ENCODE data around the gene OSTC. TPM values are rescaled to one million over a fixed set of nuclear protein-coding genes. Genes with fewer than 3 reads are reported as not detected.

OSTC gene
- total RNA-seq, 2 experiments from 2014 or later: 21.8 to 25.5 TPM

DNA sequence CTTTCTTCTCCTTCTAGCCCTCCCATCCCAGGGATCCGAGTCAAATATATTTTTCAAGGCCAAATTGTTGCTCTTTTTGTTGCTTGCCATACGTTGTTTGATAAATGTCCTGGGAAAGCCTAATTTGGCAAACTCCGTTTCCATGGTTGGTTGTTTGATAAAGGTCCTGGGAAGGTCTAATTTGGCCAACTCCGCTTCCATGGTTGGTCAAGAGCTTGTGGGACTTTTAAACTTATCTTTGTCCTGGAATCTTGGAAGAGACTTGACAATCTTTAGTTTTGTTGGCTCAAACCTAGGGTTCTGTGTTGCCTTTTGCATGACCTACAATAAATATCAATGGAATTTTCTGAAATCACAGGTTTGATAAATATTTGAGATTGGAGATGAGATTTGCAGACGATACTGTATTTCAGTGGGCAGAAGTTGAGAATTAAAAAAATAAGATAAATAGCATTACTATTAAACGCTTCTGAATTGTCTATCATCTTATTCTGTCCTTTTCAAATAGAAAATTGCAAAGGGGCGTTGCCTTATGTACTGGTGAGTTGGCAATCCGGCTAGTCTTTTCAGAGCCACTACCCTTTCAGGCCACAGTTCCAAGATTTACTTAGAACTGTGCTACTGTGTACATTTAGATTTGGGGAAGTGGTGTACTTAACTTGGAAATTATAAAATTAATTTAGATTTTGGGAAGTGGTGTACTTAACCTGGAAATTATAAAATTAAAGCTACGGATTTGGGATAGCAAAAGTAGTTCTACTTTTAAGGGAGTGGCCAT is 804 bp downstream of the OSTC start:
- ATAC-seq (ENCODE audit: poor library complexity) (no peak), DNase-seq (peak in 2 of 14 experiments; percentile 22 to 27)
- no peaks in the 10 kb centered on the region for H3K9me3 Mint-ChIP-seq
- H3K27me3 Mint-ChIP-seq: no peaks in the 10 kb centered on the region
- POLR2A ChIA-PET: interaction anchor here (0.8 to 2.9 kb wide), 8 partner anchors 18 to 632 kb away, joined by 3 to 52 read pairs (median 4); partner anchors contain the start of genes LEF1 and RPL34
- peaks cover 30% of the 10 kb centered on the region for H3K36me3 Mint-ChIP-seq (ENCODE audit: low read depth)
- H3K4me3 Mint-ChIP-seq: peak overlapping the region; percentile 93
- Histone ChIP-seq H3K4me3 (ENCODE audit: low read length) (peak overlapping the region; percentile 85), H3K36me3 (ENCODE audit: insufficient read depth, low read length) (peaks cover 5% of the 10 kb centered on the region), H3K9me3 (ENCODE audit: control insufficient read depth in 1 of 2, insufficient read depth in 1 of 2, low read length in 2 of 2) (no peaks in the 10 kb centered on the region), H3K27ac (ENCODE audit: low read depth in 1 of 2, low read length in 2 of 2) (peak overlapping the region; percentile 84), H3K27me3 (ENCODE audit: control insufficient read depth in 1 of 2, insufficient read depth in 2 of 2, low read length in 2 of 2) (no peaks in the 10 kb centered on the region), H3K4me1 (ENCODE audit: insufficient read depth, low read length) (peaks cover 15% of the 10 kb centered on the region)
- TF ChIP-seq, protein P1, sequence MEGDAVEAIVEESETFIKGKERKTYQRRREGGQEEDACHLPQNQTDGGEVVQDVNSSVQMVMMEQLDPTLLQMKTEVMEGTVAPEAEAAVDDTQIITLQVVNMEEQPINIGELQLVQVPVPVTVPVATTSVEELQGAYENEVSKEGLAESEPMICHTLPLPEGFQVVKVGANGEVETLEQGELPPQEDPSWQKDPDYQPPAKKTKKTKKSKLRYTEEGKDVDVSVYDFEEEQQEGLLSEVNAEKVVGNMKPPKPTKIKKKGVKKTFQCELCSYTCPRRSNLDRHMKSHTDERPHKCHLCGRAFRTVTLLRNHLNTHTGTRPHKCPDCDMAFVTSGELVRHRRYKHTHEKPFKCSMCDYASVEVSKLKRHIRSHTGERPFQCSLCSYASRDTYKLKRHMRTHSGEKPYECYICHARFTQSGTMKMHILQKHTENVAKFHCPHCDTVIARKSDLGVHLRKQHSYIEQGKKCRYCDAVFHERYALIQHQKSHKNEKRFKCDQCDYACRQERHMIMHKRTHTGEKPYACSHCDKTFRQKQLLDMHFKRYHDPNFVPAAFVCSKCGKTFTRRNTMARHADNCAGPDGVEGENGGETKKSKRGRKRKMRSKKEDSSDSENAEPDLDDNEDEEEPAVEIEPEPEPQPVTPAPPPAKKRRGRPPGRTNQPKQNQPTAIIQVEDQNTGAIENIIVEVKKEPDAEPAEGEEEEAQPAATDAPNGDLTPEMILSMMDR (IDR thresholded peaks at IDR 0.05): no peak
- CTCF ChIA-PET: interaction anchor here (0.7 to 1.5 kb wide), 3 partner anchors 23 to 632 kb away, joined by 3 read pairs; no protein-coding TSS in a partner anchor
- peak overlapping the region; percentile 99 for H3K27ac Mint-ChIP-seq
- H3K4me1 Mint-ChIP-seq (ENCODE audit: low read depth): peaks cover 50% of the 10 kb centered on the region
- intact Hi-C loops (cut with DNase I, micrococcal nuclease): loop anchor here (2.0 to 10.0 kb wide), 4 partner anchors 30 to 1164 kb away; partner anchors contain the start of genes CYP2U1 (in 1 of the 2), GAR1 (in 1 of the 2), HADH (in 1 of the 2) and RPL34 (in 1 of the 2)

DNA sequence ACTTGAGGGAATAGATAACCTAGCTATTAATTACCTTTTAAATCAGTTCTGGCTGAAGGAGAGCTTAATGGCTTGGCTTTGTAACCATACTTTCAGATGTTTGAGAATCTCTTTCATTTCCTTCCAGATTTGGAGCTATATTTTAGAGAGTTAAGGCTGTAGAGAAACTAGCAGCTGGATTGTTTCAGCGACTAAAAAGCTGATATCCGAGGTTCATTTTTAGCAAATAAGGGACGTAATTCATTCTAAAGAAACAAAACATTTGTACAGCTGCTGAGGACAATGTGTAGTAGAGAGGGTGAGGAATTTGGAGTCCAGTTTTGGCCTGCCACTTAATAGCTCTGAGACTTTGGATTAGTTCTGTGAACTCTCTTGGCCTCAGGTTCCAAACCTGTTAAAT is 12.2 kb downstream of the OSTC start:
- ChIA-PET POLR2A (interaction anchor here (1.2 kb wide), 1 partner anchor 13 kb away, joined by 5 read pairs; the partner anchor contains the start of gene OSTC), CTCF (interaction anchor here (0.7 kb wide), 1 partner anchor 57 kb away, joined by 3 read pairs; no protein-coding TSS in a partner anchor)
- Histone ChIP-seq H3K4me1 (ENCODE audit: insufficient read depth, low read length) (no peaks in the 10 kb centered on the region), H3K27me3 (ENCODE audit: control insufficient read depth in 1 of 2, insufficient read depth in 2 of 2, low read length in 2 of 2) (no peaks in the 10 kb centered on the region), H3K36me3 (ENCODE audit: insufficient read depth, low read length) (peaks cover 65% of the 10 kb centered on the region), H3K4me3 (ENCODE audit: low read length) (no peak overlapping the region), H3K27ac (ENCODE audit: low read depth in 1 of 2, low read length in 2 of 2) (no peak overlapping the region), H3K9me3 (ENCODE audit: control insufficient read depth in 1 of 2, insufficient read depth in 1 of 2, low read length in 2 of 2) (no peaks in the 10 kb centered on the region)
- Mint-ChIP-seq H3K27ac (no peak overlapping the region), H3K27me3 (no peaks in the 10 kb centered on the region), H3K36me3 (ENCODE audit: low read depth) (peaks cover 88% of the 10 kb centered on the region), H3K9me3 (no peaks in the 10 kb centered on the region), H3K4me1 (ENCODE audit: low read depth) (peaks cover 7% of the 10 kb centered on the region), H3K4me3 (no peak overlapping the region)
- ATAC-seq (ENCODE audit: poor library complexity) (no peak), DNase-seq (no peak)
- intact Hi-C loops (cut with DNase I, micrococcal nuclease): no loop called here
- TF ChIP-seq, protein P1 (IDR thresholded peaks at IDR 0.05): no peak

DNA sequence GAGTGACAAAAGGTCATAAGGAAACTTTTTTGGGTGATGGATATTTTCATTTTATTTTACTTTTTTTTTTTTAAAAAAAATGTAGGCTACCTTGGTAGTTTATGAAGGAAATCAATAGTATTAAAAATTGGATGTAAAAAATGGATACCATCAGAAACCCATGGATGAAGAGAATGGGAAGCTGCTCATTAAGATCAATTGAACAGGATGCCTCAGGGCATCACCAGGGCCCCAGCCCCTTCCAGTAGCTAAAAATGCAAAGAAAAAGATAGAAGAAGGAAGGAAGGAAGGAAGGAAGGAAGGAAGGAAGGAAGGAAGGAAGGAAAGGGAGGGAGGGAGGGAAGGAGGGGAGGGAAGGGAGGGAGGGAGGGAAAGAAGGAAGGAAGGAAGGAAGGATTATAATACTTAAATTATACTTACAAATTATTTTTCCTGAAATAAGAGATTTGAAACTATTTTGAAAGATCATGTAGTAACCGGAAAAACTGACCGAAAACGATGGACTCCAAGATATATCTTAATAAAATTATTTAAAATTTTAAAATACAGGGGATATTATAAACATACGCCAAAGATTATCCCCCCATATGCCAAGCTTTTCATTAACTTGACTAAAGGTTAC is 24.1 kb downstream of the OSTC start:
- no peak overlapping the region for H3K27ac Mint-ChIP-seq
- no peak overlapping the region for H3K27ac ChIP-seq (ENCODE audit: low read depth in 1 of 2, low read length in 2 of 2)
- ChIA-PET CTCF (no interaction called here), POLR2A (interaction anchor here (0.8 to 1.3 kb wide), 2 partner anchors 24 to 50 kb away, joined by 3 read pairs; partner anchors contain the start of gene OSTC)
- intact Hi-C loops (cut with DNase I, micrococcal nuclease): no loop called here
- no peaks in the 10 kb centered on the region for H3K4me1 ChIP-seq (ENCODE audit: insufficient read depth, low read length)
- no peak overlapping the region for H3K4me3 Mint-ChIP-seq
- no peaks in the 10 kb centered on the region for H3K9me3 ChIP-seq (ENCODE audit: control insufficient read depth in 1 of 2, insufficient read depth in 1 of 2, low read length in 2 of 2)
- no peaks in the 10 kb centered on the region for H3K9me3 Mint-ChIP-seq
- H3K36me3 Mint-ChIP-seq (ENCODE audit: low read depth): peaks cover 17% of the 10 kb centered on the region
- H3K27me3 ChIP-seq (ENCODE audit: control insufficient read depth in 1 of 2, insufficient read depth in 2 of 2, low read length in 2 of 2): no peaks in the 10 kb centered on the region
- no peak overlapping the region for H3K4me3 ChIP-seq (ENCODE audit: low read length)
- TF ChIP-seq, protein P1 (IDR thresholded peaks at IDR 0.05): no peak
- DNase-seq (no peak), ATAC-seq (ENCODE audit: poor library complexity) (no peak)
- no peaks in the 10 kb centered on the region for H3K36me3 ChIP-seq (ENCODE audit: insufficient read depth, low read length)
- H3K27me3 Mint-ChIP-seq: no peaks in the 10 kb centered on the region
- H3K4me1 Mint-ChIP-seq (ENCODE audit: low read depth): no peaks in the 10 kb centered on the region
